ENCODE data around the gene PSAP. TPM values are rescaled to one million over a fixed set of nuclear protein-coding genes. Genes with fewer than 3 reads are reported as not detected.

Gene PSAP
- total and polyA plus RNA-seq, 2 experiments from 2014 or later: 686 to 987 TPM

DNA sequence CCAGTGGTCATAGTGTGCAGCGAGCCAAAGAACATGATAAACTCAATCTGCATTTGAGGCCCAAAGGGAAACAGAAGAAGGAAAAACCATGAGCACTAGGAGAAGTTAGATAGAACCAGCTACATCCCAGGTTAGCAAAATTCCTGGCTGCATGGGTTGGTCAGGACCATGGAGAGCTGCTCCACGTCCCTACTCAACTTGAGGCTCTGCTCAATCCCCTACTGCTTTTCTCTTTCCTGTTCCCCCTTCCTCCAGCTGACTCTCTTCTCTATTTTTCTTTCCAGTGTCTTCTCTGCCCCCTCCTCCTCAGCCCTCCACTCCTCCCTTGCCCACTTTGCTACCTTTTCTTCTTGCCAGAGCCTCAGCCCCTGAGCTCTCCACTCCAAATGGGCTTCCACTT, 55.8 kb downstream of the PSAP start:
- no peak overlapping the region for H3K27ac ChIP-seq
- 8% methylated on average over 2 of the region's 2 CpGs for WGBS (ENCODE audit: low lambda C conversion rate, missing lambda C conversion rate)
- peak; percentile 65 for DNase-seq (ENCODE audit: low spot score)

GRCh38 chr10:71790749-71791440, 60.2 kb downstream of the PSAP start:
- 88% methylated on average over 17 of the region's 17 CpGs for WGBS (ENCODE audit: low lambda C conversion rate, missing lambda C conversion rate)

More for the DNA sequence above, 55.8 kb downstream of the PSAP start:
- Histone ChIP-seq H3K4me3 (no peak overlapping the region), H4K20me1 (ENCODE audit: insufficient read depth, poor library complexity, severe bottlenecking) (no peaks in the 10 kb centered on the region), H3K79me2 (no peaks in the 10 kb centered on the region), H3K9me2 (replicated peaks; ENCODE audit: insufficient read depth) (no peaks in the 10 kb centered on the region), H2AFZ (no peak overlapping the region), H3K9me3 (ENCODE audit: low read depth) (no peaks in the 10 kb centered on the region), H3K4me2 (no peak overlapping the region), H3K27me3 (no peaks in the 10 kb centered on the region), H3K4me1 (ENCODE audit: insufficient read depth) (no peaks in the 10 kb centered on the region), H3K36me3 (replicated peaks; ENCODE audit: insufficient read depth, low read depth) (no peaks in the 10 kb centered on the region)
- TF ChIP-seq EZH2 (IDR thresholded peaks at IDR 0.05; ENCODE audit: borderline replicate concordance) (no peak), CTCF (IDR thresholded peaks at IDR 0.05; ENCODE audit: poor library complexity) (no peak), EZH2phosphoT487 (IDR thresholded peaks at IDR 0.05; ENCODE audit: low read depth, severe bottlenecking, unreplicated experiment) (no peak)

DNA sequence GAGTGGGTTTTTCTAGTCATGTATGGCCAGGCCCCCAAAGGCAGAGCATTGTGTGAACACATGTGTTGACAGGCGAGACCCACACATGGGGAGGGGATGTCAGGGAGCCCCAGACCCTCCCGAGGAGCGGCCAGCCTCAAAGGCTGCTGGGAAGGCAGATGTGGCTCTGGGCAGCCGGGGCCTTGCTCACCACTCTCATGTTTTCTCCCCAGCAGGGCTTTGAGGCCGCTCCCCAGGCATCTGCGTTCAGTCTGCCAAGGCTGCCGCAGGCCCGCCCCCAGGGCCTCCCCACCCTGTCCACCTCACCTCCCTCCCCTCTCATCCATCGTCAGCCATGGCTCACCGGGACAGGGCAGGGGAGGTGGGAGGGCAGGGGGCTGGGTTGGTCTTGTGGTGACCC, 61.2 kb downstream of the PSAP start:
- H3K79me2 ChIP-seq: no peaks in the 10 kb centered on the region
- DNase-seq (ENCODE audit: low spot score): no peak
- H2AFZ ChIP-seq: no peak overlapping the region
- 83% methylated on average over 8 of the region's 10 CpGs for WGBS (ENCODE audit: low lambda C conversion rate, missing lambda C conversion rate)
- no peaks in the 10 kb centered on the region for H3K9me3 ChIP-seq (ENCODE audit: low read depth)
- no peaks in the 10 kb centered on the region for H3K27me3 ChIP-seq
- no peaks in the 10 kb centered on the region for H3K36me3 ChIP-seq (replicated peaks; ENCODE audit: insufficient read depth, low read depth)
- H4K20me1 ChIP-seq (ENCODE audit: insufficient read depth, poor library complexity, severe bottlenecking): no peaks in the 10 kb centered on the region
- H3K4me3 ChIP-seq: no peak overlapping the region
- no peaks in the 10 kb centered on the region for H3K4me1 ChIP-seq (ENCODE audit: insufficient read depth)
- no peak overlapping the region for H3K27ac ChIP-seq
- no peak for TF ChIP-seq CTCF (IDR thresholded peaks at IDR 0.05; ENCODE audit: poor library complexity)
- no peak for TF ChIP-seq EZH2 (IDR thresholded peaks at IDR 0.05; ENCODE audit: borderline replicate concordance)
- TF ChIP-seq EZH2phosphoT487 (IDR thresholded peaks at IDR 0.05; ENCODE audit: low read depth, severe bottlenecking, unreplicated experiment): no peak
- H3K4me2 ChIP-seq: no peak overlapping the region
- H3K9me2 ChIP-seq (replicated peaks; ENCODE audit: insufficient read depth): no peaks in the 10 kb centered on the region

More at GRCh38 chr10:71790749-71791440, 60.2 kb downstream of the PSAP start:
- H3K4me3 ChIP-seq: no peak overlapping the region
- no peak for TF ChIP-seq CTCF (IDR thresholded peaks at IDR 0.05; ENCODE audit: poor library complexity)
- no peak for TF ChIP-seq EZH2phosphoT487 (IDR thresholded peaks at IDR 0.05; ENCODE audit: low read depth, severe bottlenecking, unreplicated experiment)
- TF ChIP-seq EZH2 (IDR thresholded peaks at IDR 0.05; ENCODE audit: borderline replicate concordance): no peak
- H3K4me2 ChIP-seq: no peak overlapping the region
- H3K36me3 ChIP-seq (replicated peaks; ENCODE audit: insufficient read depth, low read depth): no peaks in the 10 kb centered on the region
- no peaks in the 10 kb centered on the region for H3K79me2 ChIP-seq
- no peaks in the 10 kb centered on the region for H3K9me3 ChIP-seq (ENCODE audit: low read depth)
- DNase-seq (ENCODE audit: low spot score): no peak
- no peaks in the 10 kb centered on the region for H4K20me1 ChIP-seq (ENCODE audit: insufficient read depth, poor library complexity, severe bottlenecking)
- H3K4me1 ChIP-seq (ENCODE audit: insufficient read depth): no peaks in the 10 kb centered on the region
- H2AFZ ChIP-seq: no peak overlapping the region
- no peak overlapping the region for H3K27ac ChIP-seq
- H3K27me3 ChIP-seq: no peaks in the 10 kb centered on the region
- H3K9me2 ChIP-seq (replicated peaks; ENCODE audit: insufficient read depth): no peaks in the 10 kb centered on the region

Measured in hepatocyte (in vitro differentiated cells).